Erythroblast (primary cell): ENCODE measurements around the gene PCGF2.

ENCODE experiments used
- GATA1 ChIP-seq: IDR thresholded peaks from 2 replicates; pipeline ENCODE4 v1.6.1; 2011; ENCODE audit warnings: low read depth, mild to moderate bottlenecking, control low read depth, low read length, moderate library complexity
- POLR2A ChIP-seq: IDR thresholded peaks from 2 replicates; pipeline ENCODE4 v1.6.1; 2011; ENCODE audit warnings: mild to moderate bottlenecking, low read length

- TF ChIP-seq POLR2A (no peak), GATA1 (no peak)
Measured at GRCh38 chr17:38728290-38728831, 19.8 kb downstream of the PCGF2 start.
